Activated T-cell treated with anti-CD3 and anti-CD28 coated beads, Interleukin-2, amount 50 U/mL, for 72 hours (primary cell): Measurements from ENCODE around the gene PRR35. TPM values are rescaled to one million over a fixed set of nuclear protein-coding genes. Genes with fewer than 3 reads are reported as not detected.

Experiments used
- ATAC-seq, 2 donors: fragments of 150-1000 bp; cut with Tn5 transposase; replicated peaks in 1 of 2; 2 replicates each; pipeline ENCODE4 v1.10.0; 2021; ENCODE audit warnings: moderate library complexity in 2 of 2, mild to moderate bottlenecking in 1 of 2
- DNase-seq, 2 donors: peaks; one replicate each; pipeline ENCODE4 v3.0.0; 2021 to 2022; ENCODE audit warnings: mixed read lengths in 1 of 2
- H3K27ac Mint-ChIP-seq: one replicate; pipeline ENCODE4 v1.8.0; 2022; ENCODE audit warnings: mild to moderate bottlenecking, moderate library complexity, mixed read lengths
- H3K27me3 Mint-ChIP-seq: one replicate; pipeline ENCODE4 v1.8.0; 2022; ENCODE audit warnings: low read depth, mixed read lengths
- H3K36me3 Mint-ChIP-seq, 2 donors: one replicate each; pipeline ENCODE4 v1.8.0; 2022; ENCODE audit warnings: mixed read lengths in 2 of 2, mild to moderate bottlenecking in 1 of 2; ENCODE audit not compliant: insufficient read depth in 2 of 2
- H3K4me1 Mint-ChIP-seq: one replicate; pipeline ENCODE4 v1.8.0; 2022; ENCODE audit warnings: low read depth, mixed read lengths
- H3K4me3 Mint-ChIP-seq, 2 donors: one replicate each; pipeline ENCODE4 v1.8.0; 2022; ENCODE audit warnings: mild to moderate bottlenecking in 2 of 2, mixed read lengths in 2 of 2, moderate library complexity in 2 of 2
- H3K9me3 Mint-ChIP-seq, 2 donors: one replicate each; pipeline ENCODE4 v1.8.0; 2022; ENCODE audit warnings: mixed read lengths in 2 of 2
- total RNA-seq, 2 donors: library from RNA; stranded (reverse); gene quantifications; one replicate each; pipeline ENCODE4 v1.2.3, GENCODE V29; 2022

PRR35 gene
- total RNA-seq, 2 donors from 2014 or later, result 0.10 TPM; not detected in 1

- Mint-ChIP-seq H3K9me3 (no peaks in the 10 kb centered on the region), H3K4me3 (peak overlapping the region; percentile 92 to 97), H3K4me1 (peaks cover 56% of the 10 kb centered on the region), H3K27ac (peak overlapping the region; percentile 96), H3K36me3 (peaks cover 0 to 4% of the 10 kb centered on the region in 2 donors), H3K27me3 (no peaks in the 10 kb centered on the region)
- peak; percentile 98 for DNase-seq
- ATAC-seq, result peak; percentile 76
Observed at GRCh38 chr16:588889-589657, 28.9 kb downstream of the PRR35 start.

- DNase-seq (peak; percentile 99 to 100), ATAC-seq (peak; percentile 86 to 87)
- H3K9me3 Mint-ChIP-seq, result no peaks in the 10 kb centered on the region
- peak within 1 kb of the TSS; percentile 96 for H3K27ac Mint-ChIP-seq
- H3K4me3 Mint-ChIP-seq, result peak within 1 kb of the TSS; percentile 84 to 87
- H3K27me3 Mint-ChIP-seq, result no peaks in the 10 kb centered on the region
- H3K4me1 Mint-ChIP-seq, result peaks cover 57% of the 10 kb centered on the region
- H3K36me3 Mint-ChIP-seq, result peaks cover 0 to 4% of the 10 kb centered on the region in 2 donors
Observed at GRCh38 chr16:589658-590187, 29.5 kb downstream of the PRR35 start, which contains the start of gene RAB40C. Gene RAB40C (plus strand): TSS chr16:590066. CDS start chr16:590292, 226 bp downstream.

- peak in 1 of 2 donors; percentile 1 for ATAC-seq
- Mint-ChIP-seq H3K4me3 (peak overlapping the region; percentile 84), H3K9me3 (no peaks in the 10 kb centered on the region), H3K27me3 (no peaks in the 10 kb centered on the region), H3K4me1 (peaks cover 58% of the 10 kb centered on the region), H3K27ac (peak overlapping the region; percentile 35), H3K36me3 (peaks cover 0 to 4% of the 10 kb centered on the region in 2 donors)
- no peak for DNase-seq
Observed at GRCh38 chr16:590188-590814, 30.1 kb downstream of the PRR35 start.

GRCh38 chr16:590815-591200 is 30.6 kb downstream of the PRR35 start:
- Mint-ChIP-seq H3K36me3 (peaks cover 0 to 4% of the 10 kb centered on the region in 2 donors), H3K9me3 (no peaks in the 10 kb centered on the region), H3K27me3 (no peaks in the 10 kb centered on the region), H3K4me3 (peak overlapping the region; percentile 84), H3K27ac (peak overlapping the region; percentile 35), H3K4me1 (peaks cover 54% of the 10 kb centered on the region)
- DNase-seq (no peak), ATAC-seq (no peak)

- H3K27me3 Mint-ChIP-seq, result no peaks in the 10 kb centered on the region
- DNase-seq (no peak), ATAC-seq (no peak)
- peaks cover 56% of the 10 kb centered on the region for H3K4me1 Mint-ChIP-seq
- H3K9me3 Mint-ChIP-seq, result no peaks in the 10 kb centered on the region
- peaks cover 0 to 4% of the 10 kb centered on the region in 2 donors for H3K36me3 Mint-ChIP-seq
- H3K27ac Mint-ChIP-seq, result peak overlapping the region; percentile 35
- peak overlapping the region; percentile 84 for H3K4me3 Mint-ChIP-seq
Observed at GRCh38 chr16:591231-591630, 31.0 kb downstream of the PRR35 start.

- Mint-ChIP-seq H3K27me3 (no peaks in the 10 kb centered on the region), H3K9me3 (no peaks in the 10 kb centered on the region), H3K4me3 (peak overlapping the region; percentile 84), H3K27ac (no peak overlapping the region), H3K4me1 (peaks cover 58% of the 10 kb centered on the region), H3K36me3 (peaks cover 0 to 4% of the 10 kb centered on the region in 2 donors)
- DNase-seq (no peak), ATAC-seq (no peak)
Observed at GRCh38 chr16:591892-592517, 31.8 kb downstream of the PRR35 start.

- ATAC-seq, result no peak
- Mint-ChIP-seq H3K36me3 (peaks cover 0 to 4% of the 10 kb centered on the region in 2 donors), H3K27ac (no peak overlapping the region), H3K9me3 (no peaks in the 10 kb centered on the region), H3K27me3 (no peaks in the 10 kb centered on the region), H3K4me3 (no peak overlapping the region), H3K4me1 (peaks cover 52% of the 10 kb centered on the region)
- no peak for DNase-seq
Observed at GRCh38 chr16:592518-593306, 32.5 kb downstream of the PRR35 start.

GRCh38 chr16:593406-593805 is 33.2 kb downstream of the PRR35 start:
- no peak overlapping the region for H3K27ac Mint-ChIP-seq
- ATAC-seq, result no peak

GRCh38 chr16:593807-594206 is 33.6 kb downstream of the PRR35 start:
- Mint-ChIP-seq H3K36me3 (peaks cover 1 to 2% of the 10 kb centered on the region in 2 donors), H3K4me1 (peaks cover 44% of the 10 kb centered on the region), H3K9me3 (no peaks in the 10 kb centered on the region), H3K4me3 (no peak overlapping the region), H3K27ac (no peak overlapping the region), H3K27me3 (no peaks in the 10 kb centered on the region)
- ATAC-seq (no peak), DNase-seq (no peak)

More at GRCh38 chr16:593406-593805, 33.2 kb downstream of the PRR35 start:
- Mint-ChIP-seq H3K4me1 (peaks cover 45% of the 10 kb centered on the region), H3K9me3 (no peaks in the 10 kb centered on the region), H3K4me3 (no peak overlapping the region), H3K27me3 (no peaks in the 10 kb centered on the region), H3K36me3 (peaks cover 0 to 4% of the 10 kb centered on the region in 2 donors)
- no peak for DNase-seq

- peaks cover 1 to 2% of the 10 kb centered on the region in 2 donors for H3K36me3 Mint-ChIP-seq
- peaks cover 44% of the 10 kb centered on the region for H3K4me1 Mint-ChIP-seq
- ATAC-seq (no peak), DNase-seq (no peak)
- no peak overlapping the region for H3K27ac Mint-ChIP-seq
- no peaks in the 10 kb centered on the region for H3K9me3 Mint-ChIP-seq
- H3K27me3 Mint-ChIP-seq, result no peaks in the 10 kb centered on the region
- H3K4me3 Mint-ChIP-seq, result no peak overlapping the region
Observed at GRCh38 chr16:595094-595528, 34.9 kb downstream of the PRR35 start.

- Mint-ChIP-seq H3K36me3 (peaks cover 0 to 2% of the 10 kb centered on the region in 2 donors), H3K27me3 (no peaks in the 10 kb centered on the region), H3K27ac (no peak overlapping the region), H3K9me3 (no peaks in the 10 kb centered on the region), H3K4me3 (no peak overlapping the region), H3K4me1 (peaks cover 43% of the 10 kb centered on the region)
- ATAC-seq (peak in 1 of 2 donors; percentile 43), DNase-seq (no peak)
Observed at GRCh38 chr16:595942-596735, 35.9 kb downstream of the PRR35 start.

GRCh38 chr16:596736-597060 is 36.5 kb downstream of the PRR35 start:
- Mint-ChIP-seq H3K4me1 (peaks cover 38% of the 10 kb centered on the region), H3K9me3 (no peaks in the 10 kb centered on the region), H3K27ac (no peak overlapping the region), H3K36me3 (peaks cover 0 to 2% of the 10 kb centered on the region in 2 donors), H3K27me3 (no peaks in the 10 kb centered on the region), H3K4me3 (no peak overlapping the region)
- DNase-seq, result no peak
- no peak for ATAC-seq
